Measurements from ENCODE around the gene MOB4. TPM values are rescaled to one million over a fixed set of nuclear protein-coding genes. Genes with fewer than 3 reads are reported as not detected.
"Not testable (repeated sequence)": the region's sequence is repeated elsewhere in the genome, so short reads cannot be mapped to it uniquely, and the experiment has no call there.

Gene MOB4
- total RNA-seq, 1 donor from 2014 or later: 33.0 TPM

DNA sequence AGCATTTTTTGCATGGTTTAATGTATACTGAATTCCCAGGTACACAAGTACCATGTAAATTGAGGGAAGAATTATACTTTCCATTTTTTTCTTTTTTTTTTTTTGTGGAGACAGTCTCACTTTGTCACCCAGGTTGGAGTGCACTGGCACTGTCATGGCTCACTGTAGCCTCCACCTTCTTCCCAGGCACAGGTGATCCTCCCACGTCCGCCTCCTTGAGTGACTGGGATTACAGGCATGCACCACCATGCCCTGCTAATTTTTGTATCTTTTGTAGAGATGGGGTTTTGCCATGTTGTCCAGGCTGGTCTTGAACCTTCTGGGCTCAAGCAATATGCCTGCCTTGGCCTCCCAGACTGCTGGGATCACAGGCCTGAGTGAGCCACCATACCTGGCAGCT lies 11.9 kb upstream of the MOB4 start:
- intact Hi-C loops (cut with micrococcal nuclease): no loop called here
- ATAC-seq: no peak
- no peak for DNase-seq

DNA sequence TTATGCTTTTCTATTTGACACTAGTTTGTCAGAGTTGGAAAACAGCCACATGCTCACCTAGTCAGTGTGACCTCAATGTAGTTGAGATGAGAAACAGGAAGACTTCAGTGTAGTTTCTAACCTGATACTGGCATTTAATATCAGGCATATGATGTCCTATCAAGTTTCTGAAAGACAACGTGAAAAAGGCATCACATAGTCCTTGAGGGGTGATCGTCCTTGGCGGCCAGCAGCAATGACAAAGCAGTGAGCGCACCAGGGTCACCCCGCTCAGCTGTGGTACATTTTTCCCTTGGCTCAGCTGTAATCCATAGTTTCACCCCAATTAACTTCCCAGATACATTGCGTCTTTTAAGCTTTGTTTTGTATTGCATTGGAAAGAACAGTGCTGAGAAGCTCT lies 11.4 kb upstream of the MOB4 start:
- no peak for DNase-seq
- intact Hi-C loops (cut with micrococcal nuclease): no loop called here
- no peak for ATAC-seq

DNA sequence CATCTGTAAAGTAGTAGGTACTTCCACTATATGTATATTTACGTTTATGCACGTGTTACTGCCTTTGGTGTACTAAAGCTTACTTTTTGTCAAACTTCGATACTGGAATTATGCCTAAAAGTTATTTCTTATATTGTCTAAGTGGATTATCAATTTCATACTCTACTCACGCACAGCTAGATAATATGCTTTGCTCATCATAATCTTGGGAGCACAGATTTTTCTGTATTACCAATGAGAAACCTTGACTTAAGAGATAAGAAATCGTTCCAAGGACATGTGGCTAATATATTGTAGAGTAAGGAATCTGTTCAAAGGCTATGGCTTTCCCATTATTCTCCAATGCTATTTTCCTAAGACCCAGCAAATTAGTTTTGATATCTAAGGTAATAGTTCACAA lies 9.2 kb upstream of the MOB4 start:
- intact Hi-C loops (cut with micrococcal nuclease): no loop called here
- DNase-seq (no peak), ATAC-seq (no peak)

DNA sequence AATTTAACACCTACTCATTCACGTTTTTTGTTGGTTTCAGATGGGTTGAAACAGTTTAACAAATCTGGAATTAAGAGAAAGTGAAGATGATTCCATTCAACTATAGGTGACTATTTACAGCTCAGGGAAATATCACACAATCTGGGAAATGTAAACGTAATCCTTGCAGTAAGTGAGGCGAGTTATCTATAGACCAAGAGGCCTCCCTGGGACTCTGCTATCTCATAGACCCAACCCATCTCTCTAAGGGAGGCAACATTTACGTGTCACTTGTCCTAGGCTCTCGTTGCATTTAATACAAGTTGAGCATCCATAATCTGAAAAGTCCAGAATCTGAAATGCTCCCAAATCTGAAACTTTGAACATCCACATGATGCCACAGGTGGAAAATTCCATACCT lies 2.0 kb upstream of the MOB4 start:
- intact Hi-C loops (cut with micrococcal nuclease): no loop called here
- ATAC-seq: no peak
- no peak for DNase-seq

DNA sequence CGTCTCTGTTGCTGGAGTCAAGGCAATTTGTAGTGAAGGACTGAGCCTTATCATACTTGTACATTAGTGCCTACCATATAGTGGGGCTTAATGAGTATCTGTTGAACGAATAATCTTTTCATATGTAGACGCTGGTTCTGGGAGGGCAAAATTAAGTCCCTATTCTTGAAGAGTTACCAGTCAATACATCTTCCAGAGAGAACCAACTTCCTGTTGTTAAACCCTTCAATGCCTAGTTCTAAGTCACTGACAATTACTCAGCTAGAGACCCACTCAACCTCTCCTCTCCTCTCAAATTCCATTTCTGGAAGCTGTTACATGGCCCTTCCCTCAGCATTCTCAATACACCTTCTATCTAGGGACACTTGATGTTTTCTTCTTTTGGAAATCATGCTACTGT lies 1.1 kb upstream of the MOB4 start:
- ATAC-seq: no peak
- no peak for DNase-seq
- intact Hi-C loops (cut with micrococcal nuclease): no loop called here

DNA sequence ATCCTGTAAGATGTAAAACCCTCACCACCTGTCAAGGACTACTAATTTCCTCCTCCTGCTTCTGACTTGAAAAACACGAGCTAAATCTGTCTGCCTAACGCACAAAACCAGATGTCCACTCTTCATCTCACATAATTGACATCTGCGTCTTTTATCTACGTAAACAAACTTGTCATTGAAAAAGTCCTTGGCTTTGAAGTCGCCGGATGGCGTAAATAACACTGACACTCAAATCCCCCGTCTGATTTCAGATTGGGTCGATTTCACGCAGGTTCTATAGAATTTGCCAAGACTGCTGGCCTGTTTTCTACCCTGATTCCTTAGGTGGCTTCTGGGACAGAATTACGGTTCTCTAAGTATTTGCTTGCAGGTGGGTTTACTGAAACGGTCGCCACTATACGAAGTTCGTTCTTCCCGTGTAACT lies 539 bp upstream of the MOB4 start:
- ATAC-seq (peak; percentile 1), DNase-seq (no peak)
- intact Hi-C loops (cut with micrococcal nuclease): no loop called here

DNA sequence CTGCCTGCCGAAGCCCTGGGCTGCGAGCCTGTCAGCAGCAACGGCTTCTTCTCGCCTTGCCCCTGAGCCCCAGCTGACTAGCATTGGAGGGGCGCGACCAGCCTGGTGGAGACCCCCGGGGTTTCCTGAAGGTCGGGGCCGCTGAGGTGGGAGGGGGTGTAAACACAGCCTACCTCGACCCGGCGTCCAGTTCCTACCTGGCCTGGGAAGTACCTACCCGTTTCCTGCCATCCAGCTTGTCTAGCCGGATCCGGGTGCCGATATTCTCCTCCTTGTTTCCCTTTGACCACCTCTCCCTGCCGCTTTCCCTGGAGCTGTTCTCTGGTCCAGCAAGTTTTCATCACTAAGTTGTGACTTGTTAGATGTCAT lies 511 bp downstream of the MOB4 start:
- intact Hi-C loops (cut with micrococcal nuclease): no loop called here
- ATAC-seq: no peak
- no peak for DNase-seq

DNA sequence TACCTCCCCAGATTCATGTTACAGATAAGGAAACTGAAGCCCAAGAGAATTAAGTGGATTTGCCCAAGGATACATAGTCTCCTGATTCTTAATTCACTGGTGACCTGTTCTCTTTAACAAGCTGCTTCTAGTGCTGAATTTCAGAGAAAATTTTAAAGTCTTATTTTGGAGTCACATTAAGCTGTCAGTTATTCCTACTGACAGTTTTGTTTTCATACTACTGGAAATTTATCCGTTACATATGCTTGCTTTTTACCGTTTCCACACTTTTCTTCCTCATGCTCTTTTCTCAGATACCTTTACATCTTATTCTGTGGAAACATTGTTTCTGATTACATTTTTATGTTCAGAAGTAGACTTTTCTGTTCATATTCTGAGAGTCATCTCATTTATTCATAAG lies 1.3 kb downstream of the MOB4 start:
- ATAC-seq (no peak), DNase-seq (no peak)
- intact Hi-C loops (cut with micrococcal nuclease): no loop called here

DNA sequence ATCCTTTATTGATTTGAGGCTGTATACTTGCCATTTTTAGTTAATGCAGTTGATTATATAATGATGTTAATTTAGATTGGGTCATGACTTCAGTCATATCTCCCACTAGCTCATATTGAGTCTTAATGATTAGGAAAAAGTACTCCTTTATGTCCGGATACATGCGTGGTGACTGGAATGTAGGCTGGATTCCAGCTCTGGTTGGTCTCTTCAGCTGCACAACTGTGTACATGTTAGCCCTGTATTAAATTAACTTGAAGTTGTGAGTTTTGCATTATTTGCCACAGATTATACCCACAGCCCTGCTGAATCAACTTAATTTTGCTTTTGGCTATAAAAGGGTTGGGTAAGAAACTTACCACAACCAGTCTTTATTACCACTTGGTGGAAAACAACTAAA lies 22.5 kb downstream of the MOB4 start:
- DNase-seq (no peak), ATAC-seq (peak; percentile 27)
- intact Hi-C loops (cut with micrococcal nuclease): no loop called here

DNA sequence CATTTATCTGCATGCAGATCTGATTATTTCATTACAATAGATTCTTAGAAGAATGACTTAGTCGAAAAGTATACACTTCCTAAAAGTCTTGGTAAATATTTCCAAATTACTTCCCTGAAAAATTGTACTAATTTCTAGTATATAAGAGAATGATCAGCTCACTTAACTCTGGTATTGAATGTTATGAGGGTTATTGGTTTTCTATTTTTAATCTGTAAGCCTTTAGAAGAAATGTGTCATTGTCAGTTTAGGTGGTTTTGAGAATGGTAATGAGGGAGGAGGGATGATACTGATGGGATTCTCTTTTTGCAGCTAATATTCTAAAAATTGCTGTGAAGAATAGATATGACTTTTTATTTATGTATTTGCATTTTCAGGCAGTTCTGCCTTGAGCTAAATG lies 23.9 kb downstream of the MOB4 start:
- no peak for ATAC-seq
- intact Hi-C loops (cut with micrococcal nuclease): no loop called here

DNA sequence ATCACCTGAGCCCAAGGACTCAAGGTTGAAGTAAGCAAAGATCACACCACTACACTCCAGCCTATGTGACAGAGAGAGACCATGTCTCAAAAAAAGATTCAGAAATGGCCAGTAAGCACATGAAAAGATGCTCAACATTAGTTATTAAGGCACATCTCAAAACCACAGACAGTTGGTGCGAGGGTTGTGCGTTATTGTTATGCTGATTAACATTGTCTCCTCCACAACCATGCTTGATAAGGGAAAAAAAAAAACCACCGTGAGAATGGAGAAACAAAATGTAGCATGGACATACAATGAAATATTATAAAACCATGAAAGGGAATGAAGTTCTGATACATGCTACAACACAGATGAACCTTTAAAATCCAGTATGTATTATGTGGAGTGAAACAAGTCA lies 27.3 kb downstream of the MOB4 start:
- intact Hi-C loops (cut with micrococcal nuclease): no loop called here
- DNase-seq (no peak), ATAC-seq (no peak)

More for the DNA sequence above, 23.9 kb downstream of the MOB4 start:
- DNase-seq: no peak

DNA sequence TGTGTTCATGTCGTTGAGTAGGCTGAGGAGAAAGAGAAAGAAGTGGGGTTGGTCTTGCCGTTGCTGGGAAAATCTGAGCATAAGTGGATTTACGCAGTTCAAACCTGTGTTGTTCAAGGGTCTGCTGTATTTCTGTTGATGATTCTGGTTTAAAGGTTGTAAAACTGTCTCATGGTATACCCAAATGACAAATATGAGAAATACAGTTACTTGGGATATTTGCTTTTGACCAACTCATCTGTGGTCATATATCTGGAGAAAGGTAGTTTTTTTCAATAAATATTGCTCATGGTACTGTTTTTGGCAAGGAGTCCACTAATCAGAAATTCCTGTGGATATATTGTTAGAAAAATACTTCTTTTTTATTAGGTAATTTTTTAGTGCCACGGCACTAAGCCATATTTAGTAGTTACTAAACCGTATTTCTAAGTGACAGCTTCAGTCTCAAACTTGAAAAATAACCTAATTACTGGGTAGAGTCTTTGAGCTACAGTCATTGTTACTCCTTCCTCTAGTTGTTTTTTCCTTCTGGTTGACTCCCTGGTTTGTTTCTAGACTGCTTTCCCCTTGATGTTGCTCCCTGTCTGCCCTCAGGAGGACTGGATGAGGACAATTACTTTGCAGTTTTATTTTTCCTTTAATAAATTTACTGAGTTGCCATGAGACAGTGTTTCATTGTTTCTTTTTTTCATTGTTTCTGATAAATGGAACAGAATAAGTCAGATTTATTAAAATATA lies 31.5 kb downstream of the MOB4 start:
- DNase-seq: no peak
- no peak for ATAC-seq
- intact Hi-C loops (cut with micrococcal nuclease): no loop called here

DNA sequence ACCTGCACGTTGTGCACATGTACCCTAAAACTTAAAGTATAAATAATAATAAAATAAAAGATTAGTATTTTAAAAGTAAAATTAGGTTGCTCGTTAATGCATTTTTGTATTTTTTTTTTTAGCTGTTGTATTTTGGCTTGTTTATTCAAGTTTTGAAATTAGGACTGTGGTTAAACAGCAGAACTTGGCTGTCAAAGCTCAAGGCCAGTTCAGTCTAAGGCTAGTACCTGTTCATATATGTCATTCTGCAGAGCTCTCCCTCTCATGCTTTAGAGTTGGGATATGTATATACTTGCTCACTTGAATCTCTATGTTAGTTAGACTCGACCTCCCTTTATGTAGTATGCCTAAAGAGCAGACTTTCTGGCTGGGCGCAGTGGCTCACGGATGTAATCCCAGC lies 32.7 kb downstream of the MOB4 start:
- intact Hi-C loops (cut with micrococcal nuclease): no loop called here
- no peak for ATAC-seq
- DNase-seq: no peak

DNA sequence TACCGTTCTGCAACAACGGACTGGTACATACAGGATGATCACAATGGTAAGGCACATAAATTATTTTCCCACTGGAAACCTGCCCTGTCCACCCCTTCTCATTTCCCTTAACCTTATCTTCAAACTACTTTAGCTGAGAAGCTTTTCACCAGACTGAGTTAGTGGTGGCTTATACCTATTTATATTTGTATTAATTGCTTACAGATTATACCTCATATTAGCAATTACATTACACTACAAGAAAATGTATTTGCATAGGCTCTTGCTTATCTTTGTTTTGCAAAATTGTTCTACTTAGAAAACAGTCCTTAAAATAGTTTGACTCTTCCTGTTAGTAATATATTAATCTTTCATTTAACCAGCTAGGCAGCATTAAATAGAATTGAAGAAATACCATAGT lies 35.4 kb downstream of the MOB4 start:
- DNase-seq; intact Hi-C loops (cut with micrococcal nuclease); ATAC-seq: not testable (repeated sequence)

DNA sequence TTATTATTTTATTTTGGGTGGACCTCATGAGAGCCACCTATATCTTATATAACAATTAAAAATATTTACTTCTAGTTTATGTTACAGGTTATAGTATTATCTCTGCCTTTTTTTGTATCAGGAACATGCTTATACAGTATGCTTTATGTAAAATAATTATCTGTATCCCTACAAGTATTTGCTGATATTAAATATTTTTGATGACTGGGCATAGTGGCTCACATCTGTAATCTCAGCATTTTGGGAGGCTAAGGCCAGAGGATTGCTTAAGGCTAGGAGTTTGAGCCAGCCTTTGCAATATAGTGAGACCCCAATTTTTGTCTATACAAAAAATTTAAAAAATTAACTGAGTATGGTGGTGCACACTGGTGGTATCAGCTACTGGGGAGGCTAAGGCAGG lies 39.6 kb downstream of the MOB4 start:
- intact Hi-C loops (cut with micrococcal nuclease): no loop called here
- no peak for DNase-seq
- ATAC-seq: no peak

DNA sequence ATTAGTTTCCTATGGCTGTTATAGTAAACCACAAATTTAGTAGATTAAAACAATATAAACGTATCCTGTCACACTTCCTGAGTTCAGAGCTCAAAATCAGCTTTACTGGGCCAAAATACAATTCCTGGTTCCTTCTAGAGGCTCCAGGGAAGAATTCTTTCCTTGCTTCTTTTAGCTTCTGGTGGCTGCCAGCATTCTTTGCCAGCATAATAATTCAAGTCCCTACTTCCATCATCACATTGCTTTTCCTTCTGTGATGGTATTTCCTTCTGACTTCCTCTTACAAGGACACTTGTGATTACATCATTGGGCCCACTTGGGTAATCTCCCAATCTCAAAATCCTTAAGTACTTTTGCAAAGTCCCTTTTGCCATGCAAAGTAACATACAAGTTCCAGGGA lies 40.6 kb downstream of the MOB4 start:
- intact Hi-C loops (cut with micrococcal nuclease): no loop called here
- peak; percentile 41 for ATAC-seq
- no peak for DNase-seq

DNA sequence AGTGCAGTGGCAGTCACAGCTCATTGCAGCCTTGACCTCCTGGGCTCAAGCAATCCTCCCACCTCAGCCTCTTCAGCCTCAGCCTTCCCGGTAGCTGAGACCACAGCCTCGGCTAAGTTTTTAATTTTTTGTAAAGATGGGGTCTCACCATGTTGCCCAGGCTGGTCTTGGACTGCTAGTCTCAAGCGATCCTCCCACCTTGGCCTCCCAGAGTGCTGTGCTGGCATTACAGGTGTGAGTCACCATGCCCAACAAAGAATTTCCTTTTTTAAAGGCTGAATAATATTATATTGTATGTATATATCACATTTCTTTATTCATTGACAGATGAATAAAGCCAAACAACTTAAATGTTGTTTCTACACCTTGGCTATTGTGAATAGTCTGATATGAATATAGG lies 42.5 kb downstream of the MOB4 start:
- DNase-seq (no peak), ATAC-seq (no peak)
- intact Hi-C loops (cut with micrococcal nuclease): no loop called here

DNA sequence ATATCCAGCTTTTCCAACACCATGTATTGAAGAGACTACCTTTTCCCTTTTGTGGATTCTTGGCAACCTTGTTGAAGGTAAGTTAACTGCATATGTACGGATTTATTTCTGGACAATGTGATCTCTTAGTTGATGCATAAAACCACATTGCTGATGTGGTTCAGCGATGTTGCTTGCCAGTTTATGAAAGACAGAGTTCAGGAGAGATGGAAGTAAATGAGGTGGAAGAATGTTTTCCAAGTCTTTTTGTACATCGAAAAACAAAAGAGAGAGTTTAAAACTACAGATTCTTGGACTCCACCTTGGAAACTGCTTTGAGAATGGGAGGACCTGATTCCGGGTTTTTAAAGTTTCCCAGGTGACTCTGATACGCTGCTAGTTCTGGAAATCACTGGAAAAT lies 43.8 kb downstream of the MOB4 start:
- intact Hi-C loops (cut with micrococcal nuclease): no loop called here
- ATAC-seq (no peak), DNase-seq (no peak)

DNA sequence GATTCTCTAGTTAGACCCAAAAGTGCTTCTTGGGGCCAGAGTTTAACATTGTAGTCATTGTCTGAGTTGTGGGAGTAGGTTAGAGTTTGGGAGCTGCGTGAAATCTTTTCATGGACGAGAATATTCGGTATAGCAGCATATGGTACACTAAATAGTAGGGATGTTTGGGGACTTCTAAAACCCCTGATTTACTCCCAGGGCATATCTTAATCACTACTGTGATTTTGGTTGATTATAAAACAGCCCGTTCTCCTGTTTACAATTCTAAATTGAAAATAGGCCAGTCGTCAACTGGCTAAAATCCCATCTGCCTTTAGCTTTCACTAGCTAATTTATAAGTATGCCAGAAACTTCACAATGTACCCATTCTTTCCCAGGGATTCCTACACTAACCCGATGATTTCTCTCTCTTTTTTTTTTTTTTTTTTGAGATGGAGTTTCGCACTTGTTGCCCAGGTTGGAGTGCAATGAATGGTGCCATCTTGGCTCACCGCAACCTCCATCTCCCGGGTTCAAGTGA lies 44.3 kb downstream of the MOB4 start:
- intact Hi-C loops (cut with micrococcal nuclease): no loop called here
- ATAC-seq (no peak), DNase-seq (no peak)

DNA sequence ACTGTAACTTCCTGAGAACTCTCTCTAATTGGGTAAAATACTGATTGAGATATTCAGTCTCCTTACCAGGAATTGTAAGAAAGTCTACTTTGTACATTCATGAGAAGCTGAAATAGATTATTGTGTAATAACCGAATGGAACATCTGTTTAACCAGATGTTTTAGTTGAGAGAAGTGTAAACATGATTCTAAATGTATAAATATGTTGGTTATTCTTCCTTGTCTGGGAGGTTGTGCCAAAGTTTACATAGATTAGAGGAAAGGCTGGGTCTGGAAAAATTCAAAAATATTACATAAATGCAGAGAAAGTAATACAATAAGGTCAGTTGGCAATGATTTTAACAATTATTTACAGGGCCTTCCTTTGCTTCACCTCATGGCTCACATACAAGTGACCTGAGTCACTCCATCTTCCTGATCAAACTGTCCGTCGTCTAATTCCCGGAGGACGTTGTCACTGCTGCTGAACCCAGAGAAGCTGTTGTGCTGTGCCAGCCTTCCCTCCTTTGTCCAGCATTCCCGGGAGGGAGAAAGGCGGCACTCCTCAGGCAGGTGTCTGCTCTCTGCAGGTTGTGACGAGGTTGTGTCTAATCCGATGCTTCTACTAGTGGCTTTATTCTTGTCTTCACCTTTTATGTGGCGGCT lies 55.9 kb downstream of the MOB4 start:
- intact Hi-C loops (cut with micrococcal nuclease): no loop called here
- ATAC-seq (peak; percentile 46), DNase-seq (no peak)

DNA sequence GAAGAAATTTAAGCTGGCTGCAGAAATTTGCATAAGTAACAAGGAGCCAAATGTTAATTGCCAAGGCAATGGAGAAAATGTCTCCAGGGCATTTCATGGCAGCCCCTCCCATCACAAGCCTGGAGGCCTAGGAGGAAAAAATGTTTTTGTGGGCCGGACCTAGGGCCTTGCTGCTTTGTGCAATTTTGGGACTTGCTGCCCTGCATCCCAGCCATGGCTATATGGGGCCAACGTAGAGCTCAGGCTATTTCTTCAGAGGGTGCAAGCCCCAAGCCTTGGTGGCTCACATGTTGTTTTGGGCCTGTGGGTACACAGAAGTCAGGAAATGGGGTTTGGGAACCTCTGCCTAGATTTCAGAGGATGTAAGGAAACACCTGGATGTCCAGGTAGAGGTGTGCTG lies 57.7 kb downstream of the MOB4 start:
- intact Hi-C loops (cut with micrococcal nuclease): no loop called here
- DNase-seq (no peak), ATAC-seq (no peak)
